Loucy (cell line): ENCODE measurements around the gene CCDC188.

ENCODE experiments used
- H2AFZ ChIP-seq: fragments of 200-600 bp; sonication (generic); 2 replicates; pipeline ENCODE4 v1.6.0; 2016; ENCODE audit warnings: antibody characterized with exemption, mild to moderate bottlenecking, low read length, moderate library complexity
- H3F3A ChIP-seq: fragments of 200-600 bp; 2 replicates; pipeline ENCODE4 v1.6.0; 2016; ENCODE audit warnings: antibody characterized with exemption, low read depth, mild to moderate bottlenecking
- H3K27me3 ChIP-seq: fragments of 200-600 bp; sonication (generic); 2 replicates; pipeline ENCODE4 v1.6.1; 2014; ENCODE audit warnings: low read length, mild to moderate bottlenecking; ENCODE audit not compliant: insufficient read depth, poor library complexity, severe bottlenecking
- H3K36me3 ChIP-seq: fragments of 200-600 bp; sonication (generic); 2 replicates; pipeline ENCODE4 v1.6.1; 2016; ENCODE audit warnings: low read length; ENCODE audit not compliant: insufficient read depth
- H3K4me1 ChIP-seq: fragments of 200-600 bp; sonication (generic); 2 replicates; pipeline ENCODE4 v1.5.1; 2014; ENCODE audit warnings: low read length, mild to moderate bottlenecking; ENCODE audit not compliant: insufficient read depth, poor library complexity, severe bottlenecking
- H3K4me2 ChIP-seq: fragments of 200-600 bp; sonication (generic); 2 replicates; pipeline ENCODE4 v1.6.0; 2014; ENCODE audit warnings: antibody characterized with exemption, low read length, low read depth, mild to moderate bottlenecking; ENCODE audit not compliant: poor library complexity, severe bottlenecking
- H3K4me3 ChIP-seq: fragments of 200-600 bp; sonication (generic); 2 replicates; pipeline ENCODE4 v1.5.1; 2014; ENCODE audit warnings: low read length, mild to moderate bottlenecking, mixed read lengths; ENCODE audit not compliant: poor library complexity, severe bottlenecking
- H3K79me2 ChIP-seq: fragments of 200-600 bp; sonication (generic); 2 replicates; pipeline ENCODE4 v1.6.1; 2014; ENCODE audit warnings: low read length; ENCODE audit not compliant: insufficient read depth
- H3K9ac ChIP-seq: fragments of 200-600 bp; sonication (generic); 2 replicates; pipeline ENCODE4 v1.6.0; 2014; ENCODE audit warnings: mild to moderate bottlenecking, low read depth, low read length, moderate library complexity; ENCODE audit not compliant: poor library complexity, severe bottlenecking
- H3K9me2 ChIP-seq: fragments of 200-600 bp; sonication (generic); replicated peaks from 2 replicates; pipeline ENCODE4 v1.6.1; 2016; ENCODE audit warnings: low read depth, low read length, mixed read lengths
- H3K9me3 ChIP-seq: fragments of 200-600 bp; sonication (generic); 2 replicates; pipeline ENCODE4 v1.6.1; 2014; ENCODE audit warnings: mild to moderate bottlenecking, antibody characterized with exemption, low read length, low read depth; ENCODE audit not compliant: insufficient read depth
- H4K20me1 ChIP-seq: fragments of 200-600 bp; sonication (generic); 2 replicates; pipeline ENCODE4 v1.6.0; 2014; ENCODE audit warnings: antibody characterized with exemption, low read length, mild to moderate bottlenecking; ENCODE audit not compliant: insufficient read depth, poor library complexity, severe bottlenecking
- CTCF ChIP-seq: fragments of 200-600 bp; sonication (generic); conservative IDR thresholded peaks from 2 replicates; pipeline ENCODE4 v1.5.1; 2014; ENCODE audit warnings: mild to moderate bottlenecking, antibody characterized with exemption, low read length
- EZH2phosphoT487 ChIP-seq: fragments of 200-600 bp; IDR thresholded peaks from 2 replicates; pipeline ENCODE4 v1.6.1; 2018; ENCODE audit warnings: antibody characterized with exemption, mild to moderate bottlenecking, moderate library complexity, borderline replicate concordance

CCDC188 gene

GRCh38 chr22:20181194-20181883 is 30.5 kb upstream of the CCDC188 start:
- Histone ChIP-seq H3K36me3 (no peaks in the 10 kb centered on the region), H3K4me2 (no peak overlapping the region), H3K9me2 (no peaks in the 10 kb centered on the region), H3K9me3 (no peaks in the 10 kb centered on the region), H4K20me1 (no peaks in the 10 kb centered on the region), H3K9ac (no peak overlapping the region), H2AFZ (no peak overlapping the region), H3K27me3 (no peaks in the 10 kb centered on the region), H3K4me3 (no peak overlapping the region), H3F3A (no peaks in the 10 kb centered on the region), H3K79me2 (no peaks in the 10 kb centered on the region), H3K4me1 (no peaks in the 10 kb centered on the region)
- TF ChIP-seq EZH2phosphoT487: no peak
- no peak for TF ChIP-seq CTCF

- H3K36me3 ChIP-seq: no peaks in the 10 kb centered on the region
- TF ChIP-seq EZH2phosphoT487: no peak
- no peak for TF ChIP-seq CTCF
- no peaks in the 10 kb centered on the region for H3K9me2 ChIP-seq
- H3K4me1 ChIP-seq: no peaks in the 10 kb centered on the region
- H3K9me3 ChIP-seq: no peaks in the 10 kb centered on the region
- H3K4me3 ChIP-seq: no peak overlapping the region
- H3K79me2 ChIP-seq: no peaks in the 10 kb centered on the region
- no peaks in the 10 kb centered on the region for H4K20me1 ChIP-seq
- no peaks in the 10 kb centered on the region for H3F3A ChIP-seq
- H3K4me2 ChIP-seq: no peak overlapping the region
- no peak overlapping the region for H2AFZ ChIP-seq
- no peak overlapping the region for H3K9ac ChIP-seq
- no peaks in the 10 kb centered on the region for H3K27me3 ChIP-seq
Observed at GRCh38 chr22:20180640-20181039, 29.8 kb upstream of the CCDC188 start.

DNA sequence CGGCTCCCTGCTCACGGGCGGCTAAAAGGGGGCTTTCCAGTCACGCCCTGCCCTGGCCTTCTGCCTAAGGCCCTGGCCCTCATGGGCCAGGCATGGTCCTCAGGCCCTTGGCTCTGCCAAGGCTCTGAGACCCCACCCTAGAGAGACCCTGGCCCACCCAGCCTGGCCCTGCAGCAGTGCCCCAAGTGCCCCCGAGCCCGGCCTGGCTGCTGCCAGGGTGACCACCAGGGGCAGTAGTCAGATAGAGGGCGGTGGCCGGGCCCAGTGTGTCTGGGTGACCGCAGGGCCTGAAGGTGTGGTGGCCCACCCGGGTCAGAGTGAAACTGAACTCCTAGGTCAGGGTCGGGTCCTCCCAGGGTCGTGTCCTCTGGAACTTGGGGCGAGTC is 29.4 kb upstream of the CCDC188 start:
- Histone ChIP-seq H3K9me2 (no peaks in the 10 kb centered on the region), H3K9me3 (no peaks in the 10 kb centered on the region), H3F3A (no peaks in the 10 kb centered on the region), H3K79me2 (no peaks in the 10 kb centered on the region), H3K9ac (no peak overlapping the region), H4K20me1 (no peaks in the 10 kb centered on the region), H3K4me3 (no peak overlapping the region), H3K4me1 (peaks cover 2% of the 10 kb centered on the region), H2AFZ (no peak overlapping the region), H3K4me2 (no peak overlapping the region), H3K36me3 (no peaks in the 10 kb centered on the region), H3K27me3 (no peaks in the 10 kb centered on the region)
- TF ChIP-seq EZH2phosphoT487: no peak
- peak; percentile 44 for TF ChIP-seq CTCF
